ENCODE results near the gene PELI2.

- TF ChIP-seq CTCF (IDR thresholded peaks at IDR 0.05) (no peak), POLR2A (IDR thresholded peaks at IDR 0.05) (no peak)
These were observed 43.4 kb downstream of the PELI2 start for GRCh38 chr14:56161658-56162057.
